ENCODE results near the gene ARHGAP6. TPM values are rescaled to one million over a fixed set of nuclear protein-coding genes. Genes with fewer than 3 reads are reported as not detected.

ARHGAP6 gene
- total and polyA plus RNA-seq, 2 of the 13 experiments (the other 11 are each of a cell fraction or from before 2014, with no cell fraction given) = 0.11 TPM; not detected in 1

GRCh38 chrX:11438380-11438723 lies 227.4 kb downstream of the ARHGAP6 start:
- no peak overlapping the region for H3K9ac ChIP-seq (ENCODE audit: insufficient read depth, low read depth, low read length)
- ChIA-PET CTCF (ENCODE audit: low intra/inter-chr PET ratio, low total read pairs) (no interaction called here), POLR2A (no interaction called here)
- H3K36me3 ChIP-seq (replicated peaks in 1 of 2; ENCODE audit: control insufficient read depth in 1 of 2, insufficient read depth in 2 of 2, low read length in 2 of 2) = no peaks in the 10 kb centered on the region
- H4K20me1 ChIP-seq (ENCODE audit: insufficient read depth, low read length) = no peaks in the 10 kb centered on the region
- no peak overlapping the region for H3K4me2 ChIP-seq (ENCODE audit: low read depth, low read length)
- no TSS peak for BruUV-seq (replicated peaks)
- intact Hi-C loops (cut with micrococcal nuclease; ENCODE audit: unreplicated experiment) = no loop called here
- ATAC-seq (no peak), DNase-seq (ENCODE audit: low spot score) (no peak), FAIRE-seq (no peak)
- 72% methylated on average over 2 of the region's 2 CpGs for WGBS (ENCODE audit: low lambda C conversion rate)
- no peaks in the 10 kb centered on the region for H3K9me3 ChIP-seq (ENCODE audit: low read length)
- in situ Hi-C loops (cut with HindIII; ENCODE audit: extremely low pct_ligation_motif_present, low pct_unique_long_range_greater_than_20kb) = no loop called here
- no peak overlapping the region for H3K4me3 ChIP-seq (replicated peaks in 1 of 3; ENCODE audit: insufficient read depth in 1 of 3, low read depth in 2 of 3, low read length in 3 of 3)
- H3K4me1 ChIP-seq (ENCODE audit: insufficient read depth, low read length) = no peaks in the 10 kb centered on the region
- no peaks in the 10 kb centered on the region for H3K27me3 ChIP-seq (ENCODE audit: control insufficient read depth in 1 of 2, insufficient read depth in 2 of 2, low read length in 2 of 2)
- H3K27ac ChIP-seq (ENCODE audit: extremely low read length, insufficient read depth, low read length) = no peak overlapping the region
- no peaks in the 10 kb centered on the region for H3K79me2 ChIP-seq (ENCODE audit: insufficient read depth, low read length)
- H2AFZ ChIP-seq (ENCODE audit: low read length) = no peak overlapping the region
- TF ChIP-seq PRDM15 (CRISPR knock-in tag; IDR thresholded peaks at IDR 0.05) (no peak), ZNF724P (CRISPR knock-in tag; IDR thresholded peaks at IDR 0.05; ENCODE audit: borderline replicate concordance) (no peak), ZFYVE20 (CRISPR knock-in tag; IDR thresholded peaks at IDR 0.05; ENCODE audit: borderline replicate concordance, low read depth) (no peak), SIN3A (IDR thresholded peaks at IDR 0.05; ENCODE audit: borderline replicate concordance, low read depth, low read length) (no peak), DMAP1 (CRISPR knock-in tag; IDR thresholded peaks at IDR 0.05) (no peak), ZNF619 (CRISPR knock-in tag; IDR thresholded peaks at IDR 0.05) (no peak), HNRNPH1 (optimal IDR thresholded peaks at IDR 0.05; ENCODE audit: low read depth, low read length) (no peak), JDP2 (CRISPR knock-in tag; IDR thresholded peaks at IDR 0.05; ENCODE audit: borderline replicate concordance) (no peak), ZNF790 (CRISPR knock-in tag; IDR thresholded peaks at IDR 0.05; ENCODE audit: borderline replicate concordance) (no peak), AKNA (CRISPR knock-in tag; IDR thresholded peaks at IDR 0.05; ENCODE audit: borderline replicate concordance) (no peak), NCOA2 (CRISPR knock-in tag; IDR thresholded peaks at IDR 0.05) (no peak), ZNF432 (CRISPR knock-in tag; IDR thresholded peaks at IDR 0.05; ENCODE audit: borderline replicate concordance) (no peak), KLF12 (CRISPR knock-in tag; IDR thresholded peaks at IDR 0.05; ENCODE audit: borderline replicate concordance) (no peak), ARID2 (CRISPR knock-in tag; IDR thresholded peaks at IDR 0.05; ENCODE audit: borderline replicate concordance) (no peak), SATB2 (CRISPR knock-in tag; IDR thresholded peaks at IDR 0.05) (no peak)

All from HepG2 (cell line).